Measurements from ENCODE around the gene SNX4. TPM values are rescaled to one million over a fixed set of nuclear protein-coding genes. Genes with fewer than 3 reads are reported as not detected.

Gene SNX4
- polyA plus RNA-seq, 1 donor (not counting 4 experiments of a cell fraction or from before 2014, with no cell fraction given) = 17.9 TPM

DNA sequence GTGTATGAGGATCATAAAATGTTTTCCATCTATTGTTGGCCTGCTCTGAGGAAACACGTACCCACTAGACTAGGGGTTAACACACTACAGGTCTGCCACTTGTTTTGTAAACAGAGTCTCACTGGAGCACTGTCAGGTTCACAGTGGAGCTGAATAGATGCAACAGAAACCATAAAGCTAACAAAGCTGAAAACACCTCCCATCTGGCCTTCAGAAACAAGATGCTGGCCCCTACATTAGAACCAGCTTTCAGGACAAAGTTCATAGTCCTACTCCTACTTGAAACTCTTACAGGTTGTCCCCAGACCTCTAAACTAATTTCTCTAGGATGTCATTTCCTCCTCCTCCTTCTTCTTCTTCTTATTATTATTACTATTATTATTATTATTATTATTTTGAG, 42.3 kb downstream of the SNX4 start:
- H2AFZ ChIP-seq (ENCODE audit: control insufficient read depth, low read length) = no peak overlapping the region
- H3K79me2 ChIP-seq (ENCODE audit: control insufficient read depth, insufficient read depth, low read length) = no peaks in the 10 kb centered on the region
- no peak for DNase-seq (ENCODE audit: low read depth, low spot score)
- FAIRE-seq = no peak
- no peaks in the 10 kb centered on the region for H3K27me3 ChIP-seq (ENCODE audit: control insufficient read depth, extremely low read depth, insufficient read depth, low read length)
- peaks cover 0 to 8% of the 10 kb centered on the region in 2 experiments for H3K36me3 ChIP-seq (ENCODE audit: control insufficient read depth in 2 of 2, extremely low read depth in 1 of 2, insufficient read depth in 2 of 2, low read length in 2 of 2)
- H3K9ac ChIP-seq (ENCODE audit: control insufficient read depth, extremely low read depth, insufficient read depth, low read length) = no peak overlapping the region
- dilution Hi-C loops (cut with MboI; ENCODE audit: extremely low pct_ligation_motif_present, low sequenced_read_pairs) = no loop called here
- TF ChIP-seq CTCF (optimal IDR thresholded peaks at IDR 0.05 in 1 of 3, IDR thresholded peaks at IDR 0.05 in 1 of 3, conservative IDR thresholded peaks at IDR 0.05 in 1 of 3; ENCODE audit: extremely low read depth in 1 of 3, insufficient read depth in 2 of 3, low read length in 3 of 3) (no peak), EZH2 (IDR thresholded peaks at IDR 0.05; ENCODE audit: low read length) (no peak)
- H4K20me1 ChIP-seq (ENCODE audit: control insufficient read depth, extremely low read depth, insufficient read depth, low read length) = no peaks in the 10 kb centered on the region
- no peaks in the 10 kb centered on the region for H3K9me1 ChIP-seq (ENCODE audit: control insufficient read depth, extremely low read depth, insufficient read depth, low read length)
- no peaks in the 10 kb centered on the region for H3K9me3 ChIP-seq (ENCODE audit: control insufficient read depth, low read depth, low read length)
- no peak overlapping the region for H3K4me3 ChIP-seq (ENCODE audit: control insufficient read depth in 2 of 3, extremely low read depth in 1 of 3, insufficient read depth in 2 of 3, low read depth in 1 of 3, low read length in 3 of 3)
- H3K4me1 ChIP-seq (ENCODE audit: control insufficient read depth, extremely low read depth, insufficient read depth, low read length) = no peaks in the 10 kb centered on the region
- H3K27ac ChIP-seq (ENCODE audit: control insufficient read depth, insufficient read depth, low read length) = no peak overlapping the region
- H3K4me2 ChIP-seq (ENCODE audit: control insufficient read depth, extremely low read depth, insufficient read depth, low read depth, low read length) = no peak overlapping the region

DNA sequence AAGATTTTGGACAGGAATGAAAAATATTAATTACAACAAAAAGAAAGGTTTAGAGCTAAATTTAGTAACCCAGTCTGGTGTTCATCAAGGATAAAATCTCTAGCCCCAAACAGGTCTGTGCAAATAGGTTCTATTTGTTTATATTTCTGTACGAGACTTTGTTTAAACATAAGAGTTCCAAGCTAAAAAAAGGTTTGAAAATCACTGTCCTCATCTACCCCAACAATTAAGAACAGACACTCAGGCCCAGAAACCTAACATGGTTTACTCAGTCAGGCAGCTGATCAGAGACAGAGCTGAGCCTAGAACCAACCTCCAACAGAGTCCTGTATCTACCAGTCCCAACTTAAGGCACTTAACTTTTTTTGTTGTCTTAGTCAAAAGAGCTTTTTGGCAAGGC, 49.3 kb downstream of the SNX4 start:
- H3K36me3 ChIP-seq (ENCODE audit: control insufficient read depth in 2 of 2, extremely low read depth in 1 of 2, insufficient read depth in 2 of 2, low read length in 2 of 2) = peaks cover 4 to 5% of the 10 kb centered on the region in 2 experiments
- FAIRE-seq = no peak
- no peaks in the 10 kb centered on the region for H3K27me3 ChIP-seq (ENCODE audit: control insufficient read depth, extremely low read depth, insufficient read depth, low read length)
- no peaks in the 10 kb centered on the region for H4K20me1 ChIP-seq (ENCODE audit: control insufficient read depth, extremely low read depth, insufficient read depth, low read length)
- H3K9ac ChIP-seq (ENCODE audit: control insufficient read depth, extremely low read depth, insufficient read depth, low read length) = no peak overlapping the region
- no peak for TF ChIP-seq CTCF (optimal IDR thresholded peaks at IDR 0.05 in 1 of 3, IDR thresholded peaks at IDR 0.05 in 1 of 3, conservative IDR thresholded peaks at IDR 0.05 in 1 of 3; ENCODE audit: extremely low read depth in 1 of 3, insufficient read depth in 2 of 3, low read length in 3 of 3)
- no peak for TF ChIP-seq EZH2 (IDR thresholded peaks at IDR 0.05; ENCODE audit: low read length)
- H3K9me1 ChIP-seq (ENCODE audit: control insufficient read depth, extremely low read depth, insufficient read depth, low read length) = no peaks in the 10 kb centered on the region
- no peak overlapping the region for H3K4me3 ChIP-seq (ENCODE audit: control insufficient read depth in 2 of 3, extremely low read depth in 1 of 3, insufficient read depth in 2 of 3, low read depth in 1 of 3, low read length in 3 of 3)
- no peak for DNase-seq (ENCODE audit: low read depth, low spot score)
- dilution Hi-C loops (cut with MboI; ENCODE audit: extremely low pct_ligation_motif_present, low sequenced_read_pairs) = no loop called here
- no peaks in the 10 kb centered on the region for H3K79me2 ChIP-seq (ENCODE audit: control insufficient read depth, insufficient read depth, low read length)
- no peak overlapping the region for H3K27ac ChIP-seq (ENCODE audit: control insufficient read depth, insufficient read depth, low read length)
- no peaks in the 10 kb centered on the region for H3K4me1 ChIP-seq (ENCODE audit: control insufficient read depth, extremely low read depth, insufficient read depth, low read length)
- H2AFZ ChIP-seq (ENCODE audit: control insufficient read depth, low read length) = no peak overlapping the region
- H3K9me3 ChIP-seq (ENCODE audit: control insufficient read depth, low read depth, low read length) = no peaks in the 10 kb centered on the region
- no peak overlapping the region for H3K4me2 ChIP-seq (ENCODE audit: control insufficient read depth, extremely low read depth, insufficient read depth, low read depth, low read length)
